Activated T-cell treated with anti-CD3 and anti-CD28 coated beads for 24 hours (primary cell): Measurements from ENCODE around the gene MOB3A.
"Not testable (repeated sequence)": the region's sequence is repeated elsewhere in the genome, so short reads cannot be mapped to it uniquely, and the experiment has no call there.

Experiments used
- DNase-seq: peaks from one replicate; pipeline ENCODE4 v3.0.0-alpha.2; 2020; ENCODE audit warnings: low read depth

Gene MOB3A

DNA sequence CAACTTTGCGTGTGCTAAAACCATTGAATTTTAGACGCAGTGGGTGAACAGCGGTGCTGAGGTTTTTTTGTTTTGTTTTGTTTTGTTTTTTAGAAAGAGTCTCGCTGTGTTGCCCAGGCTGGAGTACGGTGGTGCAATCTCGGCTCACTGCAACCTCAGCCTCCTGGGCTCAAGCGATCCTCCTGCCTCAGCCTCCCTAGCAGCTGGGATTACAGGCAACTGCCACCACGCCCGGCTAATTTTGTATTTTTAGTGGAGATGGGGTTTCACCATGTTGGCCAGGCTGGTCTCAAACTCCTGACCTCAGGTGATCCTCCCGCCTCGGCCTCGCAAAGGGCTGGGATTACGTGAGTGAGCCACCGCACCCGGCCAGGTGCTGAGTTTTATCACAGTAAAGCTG is 61.9 kb downstream of the MOB3A start:
- DNase-seq: not testable (repeated sequence)

DNA sequence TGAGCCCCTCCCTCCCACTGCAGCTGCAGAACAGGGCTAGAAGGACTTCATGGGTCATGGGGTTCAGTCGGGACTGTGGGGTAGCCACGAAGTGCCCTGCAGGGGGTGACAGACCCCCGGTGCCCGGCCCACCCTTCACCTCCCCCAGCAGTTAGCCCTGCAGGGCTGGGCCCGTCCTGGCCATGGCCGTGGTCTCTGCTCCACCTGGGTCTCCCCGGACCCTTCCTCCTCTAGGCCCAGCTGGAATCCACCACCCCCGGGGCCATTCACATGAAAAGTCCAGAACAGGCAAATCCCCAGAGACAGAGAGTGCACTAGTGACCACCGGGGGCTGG is 62.3 kb downstream of the MOB3A start:
- no peak for DNase-seq

DNA sequence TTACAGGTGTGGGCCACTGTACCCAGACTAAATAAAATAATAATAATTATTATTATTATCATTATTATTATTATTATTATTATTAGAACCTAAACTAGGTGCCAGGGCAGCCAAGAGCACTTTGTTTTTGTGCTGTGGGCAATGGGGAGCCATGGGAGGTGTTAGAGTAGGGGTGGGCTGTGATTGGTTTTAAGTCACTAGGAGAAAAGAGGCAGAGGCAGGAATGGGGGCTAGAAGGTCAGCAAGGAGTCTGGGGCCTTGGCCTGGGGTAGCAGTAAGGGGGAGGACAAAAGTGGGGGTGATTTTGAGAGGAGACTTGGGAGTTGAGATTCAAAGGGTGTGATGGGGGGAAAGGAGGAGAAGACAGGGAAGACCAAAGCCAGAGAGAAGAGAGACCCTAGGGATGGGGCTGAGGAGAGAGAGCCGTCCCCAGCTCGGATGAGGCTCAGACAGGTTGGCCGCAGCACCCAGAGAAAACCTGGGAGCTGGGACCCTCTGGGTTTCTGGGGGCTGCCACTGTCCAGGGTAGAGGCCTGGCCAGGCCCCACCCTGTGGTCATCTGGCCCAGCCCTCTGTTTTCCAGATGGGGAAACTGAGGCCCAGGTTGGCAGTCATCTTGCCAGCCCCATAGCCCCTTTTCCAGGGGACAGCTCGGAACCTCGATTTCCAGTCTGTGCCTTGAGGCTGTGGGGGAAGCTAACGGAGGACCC is 62.9 kb downstream of the MOB3A start:
- DNase-seq: no peak

DNA sequence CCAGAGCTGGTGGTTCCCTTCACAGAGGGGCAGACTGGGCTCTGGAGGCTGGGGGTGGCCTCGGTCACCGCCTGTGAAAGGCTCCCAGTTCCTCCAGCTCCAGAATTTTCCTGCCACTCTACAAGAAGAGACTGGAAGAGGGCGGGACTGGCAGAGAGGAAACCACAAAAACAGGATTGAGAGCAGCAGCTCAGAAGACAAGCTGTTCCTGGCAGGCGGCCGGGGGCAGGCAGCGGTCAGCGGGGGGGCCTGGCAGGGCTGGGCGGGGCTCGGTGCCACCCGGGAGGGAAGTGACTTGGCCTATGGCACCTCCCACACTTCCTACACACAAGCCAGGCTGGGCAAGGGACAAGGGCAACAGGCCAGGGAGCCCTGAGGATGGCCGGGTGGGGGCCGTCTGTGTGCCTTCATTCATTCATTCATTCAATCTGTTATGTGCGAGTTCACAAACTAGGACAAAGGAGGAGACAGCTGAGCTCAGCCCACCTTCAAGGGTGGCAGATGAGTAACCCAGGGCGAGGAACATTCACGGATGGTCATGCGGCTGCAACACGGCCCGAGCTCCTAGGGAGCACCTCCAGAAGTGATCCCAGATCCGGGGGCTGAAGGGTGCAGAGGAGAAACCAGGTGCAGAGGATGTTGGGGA is 63.7 kb downstream of the MOB3A start:
- DNase-seq: no peak

DNA sequence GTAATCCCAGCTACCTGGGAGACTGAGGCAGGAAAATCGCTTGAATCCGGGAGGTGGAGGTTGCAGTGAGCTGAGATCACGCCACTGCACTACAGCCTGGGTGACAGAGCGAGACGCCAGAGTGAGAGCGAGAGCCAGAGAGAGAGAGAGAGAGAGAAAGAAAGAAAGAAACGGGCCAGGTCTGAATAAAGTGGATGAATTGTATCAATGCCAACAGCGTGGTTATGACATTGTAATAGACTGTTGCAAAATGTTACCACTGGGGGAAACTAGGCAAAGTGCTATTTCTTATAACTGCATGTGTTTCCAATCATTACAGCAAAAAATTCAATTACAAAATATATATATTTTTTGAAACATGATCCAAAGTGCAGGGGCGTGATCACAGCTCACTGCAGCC is 68.8 kb downstream of the MOB3A start:
- no peak for DNase-seq

DNA sequence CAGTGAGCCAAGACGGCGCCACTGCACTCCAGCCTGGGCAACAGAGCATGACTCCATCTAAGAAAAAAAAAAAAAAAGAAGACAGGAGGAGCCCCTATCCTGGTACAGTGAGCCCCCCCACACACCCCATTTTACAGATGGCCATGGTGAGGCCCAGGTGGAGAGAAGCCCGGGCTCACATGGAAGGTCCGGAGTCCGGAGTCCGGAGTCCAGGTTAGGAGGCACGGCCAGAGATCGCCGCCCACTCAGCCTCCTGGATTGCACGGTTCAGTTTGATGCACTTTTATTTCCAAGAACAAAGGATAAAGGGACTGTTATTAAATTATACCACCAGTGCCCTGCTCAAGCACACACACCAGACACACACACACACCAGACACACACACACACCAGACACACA is 69.4 kb downstream of the MOB3A start:
- DNase-seq: no peak

DNA sequence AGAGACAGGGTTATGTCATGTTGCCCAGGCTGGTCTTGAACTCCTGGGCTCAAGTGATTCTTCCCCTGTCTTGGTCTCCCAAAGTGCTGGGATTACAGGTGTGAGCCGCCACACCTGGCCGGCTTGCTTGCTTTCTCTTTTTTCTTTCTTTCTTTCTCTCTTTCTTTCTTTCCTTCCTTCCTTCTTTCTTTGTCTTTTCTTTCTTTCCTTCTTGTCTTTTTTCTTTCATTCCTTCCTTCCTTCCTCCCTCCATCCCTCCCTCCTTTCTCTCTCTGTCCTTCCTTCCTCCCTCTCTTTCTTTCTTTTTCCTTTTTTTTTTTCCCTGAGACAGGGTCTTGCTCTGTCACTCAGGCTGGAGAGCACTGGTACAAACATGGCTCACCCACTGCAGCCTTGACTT is 73.8 kb downstream of the MOB3A start:
- no peak for DNase-seq

DNA sequence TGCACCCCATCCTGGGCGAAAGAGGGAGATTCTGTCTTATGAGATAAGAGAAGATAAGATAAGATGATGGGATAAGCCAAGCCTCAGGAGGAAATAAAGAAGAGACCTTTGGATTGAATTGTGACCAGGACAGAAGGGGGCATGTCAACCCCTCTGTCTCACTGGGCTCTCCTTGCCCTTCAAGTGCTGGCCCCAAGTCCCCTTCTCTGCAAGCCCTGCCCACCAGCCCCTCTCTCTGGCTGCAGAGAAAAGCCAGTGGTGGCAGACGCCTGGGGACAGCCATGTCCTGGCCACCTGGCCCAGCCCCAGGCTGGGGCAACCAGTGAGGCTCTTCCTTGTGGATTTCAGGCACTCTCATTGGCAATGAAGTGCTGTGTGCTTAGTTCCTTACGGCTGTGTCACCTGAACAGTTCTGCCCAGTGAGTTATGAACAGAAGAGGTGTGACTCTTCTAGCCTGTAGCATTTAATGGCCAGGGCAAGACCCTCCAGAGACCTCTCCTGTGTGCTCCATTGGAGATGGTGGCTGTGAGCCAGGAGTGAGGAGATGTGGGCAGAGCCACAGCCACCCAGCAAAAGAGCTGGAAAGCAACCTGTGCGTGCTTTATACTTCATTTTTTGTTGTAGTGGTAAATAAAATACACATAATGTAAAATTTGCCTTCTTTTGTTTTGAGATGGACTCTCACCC is 74.5 kb downstream of the MOB3A start:
- no peak for DNase-seq
